K562 (cell line): Measurements from ENCODE around the gene CATSPER1. TPM values are rescaled to one million over a fixed set of nuclear protein-coding genes. Genes with fewer than 3 reads are reported as not detected.

Source experiments
- ATAC-seq: fragments of 200-7000 bp; cut with Tn5 transposase; 3 replicates; pipeline ENCODE4 v1.9.1; 2020; ENCODE audit warnings: moderate library complexity
- BruUV-seq: library from RNA; stranded (reverse); fragments of 400-500 nt; replicated peaks from 2 replicates; lab custom pipeline; 2021; lab: Mats Ljungman, UMichigan
- CTCF ChIA-PET: fragments of 300-600 bp; formaldehyde crosslinking; extraction: SDS; loops from one replicate; lab custom pipeline; 2021; ENCODE audit warnings: low intra/inter-chr PET ratio; lab: Yijun Ruan, JAX
- POLR2A ChIA-PET: fragments of 300-600, 350-650 bp; sonication (Branson Sonifier 250); formaldehyde crosslinking; extraction: SDS; loops from one replicate; lab custom pipeline; 2021; ENCODE audit warnings: antibody characterized with exemption, inconsistent platforms; lab: Yijun Ruan, JAX
- DNase-seq, 4 experiments: peaks; one replicate each; pipeline versions ENCODE4 v3.0.0 to v3.0.0-alpha.2; 2011 to 2018; ENCODE audit warnings: low spot score in 3 of 4, mixed read lengths in 3 of 4; ENCODE audit errors: extremely low read depth in 1 of 4
- FAIRE-seq: peaks from 2 replicates; lab custom pipeline; 2011; peaks lifted over from hg19 to GRCh38; lab: Jason Lieb, UNC
- H2AFZ ChIP-seq: 2 replicates; pipeline ENCODE4 v1.6.0; 2011; ENCODE audit warnings: low read depth, low read length, control low read depth, inconsistent platforms
- H3K27ac ChIP-seq: fragments of 200-600 bp; 3 replicates; pipeline ENCODE4 v1.8.0; 2011; ENCODE audit warnings: low read depth, mild to moderate bottlenecking, control low read depth, inconsistent platforms, low read length, moderate library complexity, mixed read lengths; ENCODE audit errors: extremely low read depth
- H3K27me3 ChIP-seq, 2 experiments: fragments of 300-600 bp in 1 of 2; 2 replicates in 1 of 2; 3 replicates in 1 of 2; pipeline versions ENCODE4 v1.6.0 to v1.8.0; 2011; ENCODE audit warnings: inconsistent platforms in 2 of 2, low read length in 2 of 2, mild to moderate bottlenecking in 1 of 2, mixed read lengths in 1 of 2, moderate library complexity in 1 of 2; ENCODE audit not compliant: control insufficient read depth in 2 of 2, insufficient read depth in 2 of 2
- H3K36me3 ChIP-seq: fragments of 300-600 bp; 3 replicates; pipeline ENCODE4 v1.8.0; 2011; ENCODE audit warnings: mild to moderate bottlenecking, low read length, inconsistent platforms; ENCODE audit not compliant: control insufficient read depth, insufficient read depth
- H3K4me1 ChIP-seq, 2 experiments: fragments of 200-600 bp in 1 of 2; replicated peaks in 1 of 2; 2 replicates in 1 of 2; 3 replicates in 1 of 2; pipeline versions ENCODE4 v1.5.1 to v1.8.0; 2011; ENCODE audit warnings: inconsistent platforms in 2 of 2, low read length in 2 of 2, mild to moderate bottlenecking in 1 of 2, mixed read lengths in 1 of 2, moderate library complexity in 1 of 2; ENCODE audit not compliant: control insufficient read depth in 2 of 2, insufficient read depth in 2 of 2
- H3K4me2 ChIP-seq: 2 replicates; pipeline ENCODE4 v1.6.1; 2011; ENCODE audit warnings: low read length, control low read depth, inconsistent platforms, mixed read lengths; ENCODE audit not compliant: insufficient read depth
- H3K4me3 ChIP-seq: fragments of 200-600 bp; sonication (generic), shearing (Covaris generic); 2 replicates; pipeline ENCODE4 v1.5.1; 2016; ENCODE audit warnings: control low read depth, inconsistent platforms
- H3K79me2 ChIP-seq: fragments of 200-600 bp; 3 replicates; pipeline ENCODE4 v1.8.0; 2011; ENCODE audit warnings: low read length, inconsistent platforms; ENCODE audit not compliant: control insufficient read depth, insufficient read depth
- H3K9ac ChIP-seq, 2 experiments: 2 replicates each; pipeline versions ENCODE4 v1.6.0 to v1.6.1; 2011; ENCODE audit warnings: low read depth in 2 of 2, low read length in 2 of 2, control low read depth in 1 of 2, inconsistent platforms in 1 of 2, mild to moderate bottlenecking in 1 of 2, mixed read lengths in 1 of 2; ENCODE audit not compliant: insufficient read depth in 1 of 2
- H3K9me1 ChIP-seq: one replicate; pipeline ENCODE4 v1.6.0; 2011; ENCODE audit warnings: inconsistent platforms, mild to moderate bottlenecking, low read length, moderate library complexity; ENCODE audit not compliant: control insufficient read depth, insufficient read depth
- H3K9me3 ChIP-seq: replicated peaks from 2 replicates; pipeline ENCODE4 v1.5.1; 2011; ENCODE audit warnings: low read depth, low read length, inconsistent platforms; ENCODE audit not compliant: control insufficient read depth, insufficient read depth
- H4K20me1 ChIP-seq: replicated peaks from 2 replicates; pipeline ENCODE4 v1.6.1; 2011; ENCODE audit warnings: low read length, inconsistent platforms, mixed read lengths; ENCODE audit not compliant: control insufficient read depth, insufficient read depth
- POLR2G ChIP-seq: fragments of 200-400 bp; formaldehyde crosslinking; IDR thresholded peaks from 2 replicates; pipeline ENCODE4 v1.6.1; 2017; ENCODE audit warnings: low read depth, mild to moderate bottlenecking, antibody characterized with exemption, low read length, moderate library complexity
- ZBTB26 ChIP-seq: fragments of 450-650 bp; formaldehyde crosslinking; IDR thresholded peaks from 2 replicates; pipeline ENCODE4 v1.4.0; 2022; ENCODE audit warnings: missing genetic modification characterization
- WGBS: fragments of 100-300 bp; shearing (Covaris generic); methylation state at CpG from one replicate; pipeline ENCODE4 v1.1.6; 2016; ENCODE audit warnings: low coverage, mixed read lengths; ENCODE audit not compliant: insufficient coverage; ENCODE audit errors: missing lambda C conversion rate; 5-methylcytosine and 5-hydroxymethylcytosine counted together
- in situ Hi-C: fragments of 300-500 bp; cut with MboI; formaldehyde crosslinking; loops from 4 replicates; pipeline ENCODE4 v1.15.0; 2018; ENCODE audit warnings: inconsistent platforms, mixed read lengths
- intact Hi-C: fragments of 100-400 bp; cut with micrococcal nuclease; formaldehyde crosslinking; loops from 2 replicates; pipeline ENCODE4 v1.14.2; 2022
- polyA plus RNA-seq, 8 experiments: library from polyadenylated mRNA; depleted of rRNA in 4 of 8; stranded (reverse) in 5 of 8; unstranded in 3 of 8; fragments of >200 nt; fragmentation: Nextera tagmentation in 2 of 8; fragmentation: Illumina TruSeq in 1 of 8; extraction: Ambion mirVana in 2 of 8; extraction: Trizol in 1 of 8; gene quantifications; 2 replicates each; pipeline versions ENCODE4 v1.2.1 to v1.2.3, GENCODE V29; 2011 to 2014; ENCODE audit warnings: inconsistent platforms in 1 of 8, missing spikeins in 1 of 8
- total RNA-seq, 7 experiments: library from RNA; depleted of rRNA in 6 of 7; stranded (reverse); fragments of >200 nt in 6 of 7; fragmentation: Illumina TruSeq in 2 of 7; extraction: Trizol in 2 of 7; gene quantifications; 2 replicates each; pipeline versions ENCODE4 v1.2.1 to v1.2.3, GENCODE V29; 2011 to 2021; ENCODE audit warnings: low replicate concordance in 1 of 7

Gene CATSPER1
- total and polyA plus RNA-seq, 9 of the 15 experiments (the other 6 are each of a cell fraction or from before 2014, with no cell fraction given) = 0.21 to 3.3 (median 0.76) TPM

- TF ChIP-seq POLR2G = peak; percentile 27; the same call in 1 of the 2 replicates
- TF ChIP-seq ZBTB26 (CRISPR knock-in tag) = no peak
- no peak overlapping the region for H3K27ac ChIP-seq
- H3K9me1 ChIP-seq = no peaks in the 10 kb centered on the region
- intact Hi-C loops = no loop called here
- ChIA-PET POLR2A (interaction anchor here (0.6 to 1.8 kb wide), 4 partner anchors 76 to 323 kb away, joined by 3 to 9 read pairs (median 4); no protein-coding TSS in a partner anchor), CTCF (no interaction called here)
- no peak for FAIRE-seq
- no peaks in the 10 kb centered on the region for H3K27me3 ChIP-seq
- no peaks in the 10 kb centered on the region for H3K9me3 ChIP-seq
- in situ Hi-C loops = no loop called here
- H3K36me3 ChIP-seq = peaks cover 48% of the 10 kb centered on the region; the same call in 2 of the 3 replicates
- H3K4me2 ChIP-seq = no peak overlapping the region
- H2AFZ ChIP-seq = no peak overlapping the region
- H3K9ac ChIP-seq = no peak overlapping the region
- no peak overlapping the region for H3K4me3 ChIP-seq
- no peaks in the 10 kb centered on the region for H4K20me1 ChIP-seq
- peaks cover 0 to 26% of the 10 kb centered on the region in 2 experiments; a peak in 2 of 5 replicates for H3K4me1 ChIP-seq
- no peak for DNase-seq
- 92% methylated on average over 24 of the region's 29 CpGs for WGBS
- no peak for ATAC-seq
- BruUV-seq = no TSS peak
- H3K79me2 ChIP-seq = no peaks in the 10 kb centered on the region
These were observed 48.5 kb downstream of the CATSPER1 start for GRCh38 chr11:65977621-65978390.
